ENCODE results near the gene VRK2. TPM values are rescaled to one million over a fixed set of nuclear protein-coding genes. Genes with fewer than 3 reads are reported as not detected.

The VRK2 gene
- total RNA-seq, 1 donor from 2014 or later: 20.7 TPM

DNA sequence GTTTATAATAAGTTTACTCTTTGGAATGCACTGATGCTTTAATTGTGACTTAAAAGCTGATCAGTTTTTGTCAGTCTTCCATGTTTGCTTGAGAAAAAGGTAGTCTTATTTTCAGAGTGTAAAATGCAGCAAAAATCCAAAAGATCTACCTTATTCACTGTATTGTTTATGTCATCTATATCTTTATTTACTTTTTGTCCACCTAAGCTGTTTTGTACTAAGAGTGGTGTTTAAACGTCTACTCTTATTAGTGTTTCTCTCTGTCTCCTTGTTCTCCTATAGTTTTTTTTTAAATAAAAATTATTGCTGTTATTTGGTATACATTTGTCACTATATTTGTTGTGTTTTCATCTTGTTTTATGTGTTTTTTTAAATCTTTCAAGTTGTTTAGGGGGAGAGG lies 50.4 kb downstream of the VRK2 start:
- H3K36me3 ChIP-seq: peaks cover 28% of the 10 kb centered on the region
- no peak overlapping the region for H3K4me3 ChIP-seq
- H3K4me1 ChIP-seq: no peaks in the 10 kb centered on the region
- peaks cover 33% of the 10 kb centered on the region for H3K9me3 ChIP-seq (replicated peaks)
- no peaks in the 10 kb centered on the region for H3K27me3 ChIP-seq (ENCODE audit: low read depth)
- DNase-seq: no peak
- TF ChIP-seq, protein P1, sequence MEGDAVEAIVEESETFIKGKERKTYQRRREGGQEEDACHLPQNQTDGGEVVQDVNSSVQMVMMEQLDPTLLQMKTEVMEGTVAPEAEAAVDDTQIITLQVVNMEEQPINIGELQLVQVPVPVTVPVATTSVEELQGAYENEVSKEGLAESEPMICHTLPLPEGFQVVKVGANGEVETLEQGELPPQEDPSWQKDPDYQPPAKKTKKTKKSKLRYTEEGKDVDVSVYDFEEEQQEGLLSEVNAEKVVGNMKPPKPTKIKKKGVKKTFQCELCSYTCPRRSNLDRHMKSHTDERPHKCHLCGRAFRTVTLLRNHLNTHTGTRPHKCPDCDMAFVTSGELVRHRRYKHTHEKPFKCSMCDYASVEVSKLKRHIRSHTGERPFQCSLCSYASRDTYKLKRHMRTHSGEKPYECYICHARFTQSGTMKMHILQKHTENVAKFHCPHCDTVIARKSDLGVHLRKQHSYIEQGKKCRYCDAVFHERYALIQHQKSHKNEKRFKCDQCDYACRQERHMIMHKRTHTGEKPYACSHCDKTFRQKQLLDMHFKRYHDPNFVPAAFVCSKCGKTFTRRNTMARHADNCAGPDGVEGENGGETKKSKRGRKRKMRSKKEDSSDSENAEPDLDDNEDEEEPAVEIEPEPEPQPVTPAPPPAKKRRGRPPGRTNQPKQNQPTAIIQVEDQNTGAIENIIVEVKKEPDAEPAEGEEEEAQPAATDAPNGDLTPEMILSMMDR (IDR thresholded peaks at IDR 0.05; ENCODE audit: borderline replicate concordance): no peak
- intact Hi-C loops (cut with micrococcal nuclease): no loop called here
- H3K27ac ChIP-seq (replicated peaks): no peak overlapping the region

DNA sequence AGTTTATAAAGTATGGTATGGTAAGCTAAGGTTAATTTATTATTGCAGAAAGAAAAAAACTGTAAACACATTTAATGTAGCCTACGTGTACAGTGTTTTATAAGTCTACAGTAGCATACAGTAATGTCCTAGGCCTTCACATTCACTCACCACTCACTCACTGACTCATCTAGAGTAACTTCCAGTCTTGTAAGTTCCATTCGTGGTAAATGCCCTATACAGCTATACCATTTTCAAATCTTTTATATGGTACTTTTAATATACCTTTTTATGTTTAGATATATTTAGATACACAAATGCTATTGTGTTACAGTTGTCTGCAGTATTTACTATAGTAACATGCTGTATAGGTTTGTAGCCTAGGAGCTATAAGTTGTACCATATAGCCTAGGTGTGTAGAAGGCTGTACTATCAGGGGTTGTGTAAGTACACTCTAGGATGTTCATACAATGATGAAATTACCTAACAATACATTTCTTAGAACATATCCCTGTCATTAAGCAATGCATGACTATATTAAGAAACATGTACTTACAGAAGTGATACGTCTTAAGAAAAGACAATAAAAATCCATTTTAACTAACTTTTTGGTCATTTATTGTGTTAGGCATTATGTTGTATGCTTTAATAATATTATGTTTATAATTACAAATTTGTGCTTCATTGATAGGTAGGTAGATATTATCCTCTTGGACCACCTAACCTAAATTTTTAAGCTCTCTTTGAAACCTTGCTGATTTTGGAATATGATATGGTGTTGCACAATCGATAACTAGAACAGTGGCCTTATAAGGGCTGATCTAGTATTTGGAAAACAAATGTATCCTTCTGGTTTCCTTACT lies 51.9 kb downstream of the VRK2 start:
- TF ChIP-seq, protein P1 (IDR thresholded peaks at IDR 0.05; ENCODE audit: borderline replicate concordance): no peak
- no peak for DNase-seq
- Histone ChIP-seq H3K27me3 (ENCODE audit: low read depth) (no peaks in the 10 kb centered on the region), H3K9me3 (replicated peaks) (peaks cover 26% of the 10 kb centered on the region), H3K4me1 (no peaks in the 10 kb centered on the region), H3K4me3 (no peak overlapping the region), H3K36me3 (peaks cover 17% of the 10 kb centered on the region), H3K27ac (replicated peaks) (no peak overlapping the region)
- intact Hi-C loops (cut with micrococcal nuclease): no loop called here

DNA sequence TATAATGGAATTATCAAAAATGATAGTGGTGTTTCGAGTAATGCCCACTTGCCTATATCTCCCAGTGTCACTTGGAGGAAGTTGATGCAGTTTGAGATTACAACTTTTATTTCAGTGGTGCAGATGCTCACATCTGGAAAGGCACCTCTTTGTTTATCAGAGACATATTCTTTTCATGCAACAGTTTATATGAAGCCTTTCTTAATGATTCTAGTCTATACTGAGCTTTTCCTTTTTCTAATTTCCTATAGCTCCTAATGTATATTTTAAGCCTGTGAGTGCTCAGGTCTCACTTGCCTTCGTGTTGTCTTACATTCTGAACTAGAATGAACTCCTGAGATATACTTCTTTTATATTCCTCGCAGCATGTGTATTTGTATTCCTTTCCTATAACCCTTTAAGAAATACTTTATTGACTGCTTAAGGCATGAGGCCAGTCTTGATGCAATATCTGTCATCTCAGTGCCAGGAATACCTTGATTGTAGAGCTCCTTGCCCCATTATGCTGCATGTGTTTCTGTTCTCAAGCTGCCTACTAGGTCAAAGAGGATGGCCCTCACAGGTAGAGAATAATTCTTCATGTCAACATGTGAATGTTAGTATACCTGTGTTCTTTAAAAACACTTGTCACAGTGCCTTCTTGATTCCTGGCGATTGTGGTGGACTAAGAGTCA lies 52.6 kb downstream of the VRK2 start:
- H3K36me3 ChIP-seq: peaks cover 17% of the 10 kb centered on the region
- H3K4me1 ChIP-seq: no peaks in the 10 kb centered on the region
- no peak overlapping the region for H3K4me3 ChIP-seq
- no peak for DNase-seq
- intact Hi-C loops (cut with micrococcal nuclease): no loop called here
- H3K9me3 ChIP-seq (replicated peaks): peaks cover 22% of the 10 kb centered on the region
- no peaks in the 10 kb centered on the region for H3K27me3 ChIP-seq (ENCODE audit: low read depth)
- TF ChIP-seq, protein P1 (IDR thresholded peaks at IDR 0.05; ENCODE audit: borderline replicate concordance): no peak
- H3K27ac ChIP-seq (replicated peaks): no peak overlapping the region

DNA sequence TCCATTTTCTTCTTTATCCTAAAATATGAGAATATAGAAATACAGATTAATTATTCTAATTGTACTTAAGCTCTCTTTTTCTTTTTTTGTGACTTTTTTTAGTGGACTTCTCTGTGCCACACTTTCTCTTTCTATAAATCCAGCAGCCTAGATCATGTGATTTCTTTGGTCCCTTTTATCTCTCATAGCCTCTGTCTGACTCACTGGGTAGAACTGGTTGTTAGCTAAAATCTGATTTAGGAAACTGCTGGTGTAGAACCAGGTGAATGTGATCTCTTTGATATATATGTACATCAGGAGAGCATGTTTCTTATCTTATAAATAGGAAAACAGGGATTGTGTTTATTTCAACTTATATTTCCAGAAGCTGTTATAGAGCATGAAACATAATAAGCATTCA lies 54.9 kb downstream of the VRK2 start:
- H3K27me3 ChIP-seq (ENCODE audit: low read depth): no peaks in the 10 kb centered on the region
- H3K9me3 ChIP-seq (replicated peaks): no peaks in the 10 kb centered on the region
- no peaks in the 10 kb centered on the region for H3K4me1 ChIP-seq
- H3K27ac ChIP-seq (replicated peaks): no peak overlapping the region
- no peak for DNase-seq
- no peaks in the 10 kb centered on the region for H3K36me3 ChIP-seq
- H3K4me3 ChIP-seq: no peak overlapping the region
- intact Hi-C loops (cut with micrococcal nuclease): no loop called here
- TF ChIP-seq, protein P1 (IDR thresholded peaks at IDR 0.05; ENCODE audit: borderline replicate concordance): no peak

DNA sequence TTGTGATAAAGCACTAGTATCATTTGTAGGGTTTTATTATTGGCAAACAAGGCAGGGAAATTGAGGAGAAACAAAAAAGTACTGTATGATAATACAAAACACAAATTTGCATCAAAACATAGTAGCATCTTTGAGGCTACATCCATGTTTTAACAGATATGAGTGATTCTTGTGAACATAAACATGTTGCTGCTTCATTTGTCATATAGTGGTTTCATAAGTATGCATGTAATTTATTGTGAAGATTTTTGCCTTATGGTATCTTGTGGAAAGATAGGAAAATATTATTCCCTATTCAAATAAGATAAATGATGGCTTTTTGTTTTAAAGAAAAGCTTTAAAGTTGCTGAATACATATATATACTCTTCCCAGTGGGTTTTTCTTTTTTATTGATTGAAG lies 60.3 kb downstream of the VRK2 start:
- Histone ChIP-seq H3K9me3 (replicated peaks) (no peaks in the 10 kb centered on the region), H3K27me3 (ENCODE audit: low read depth) (no peaks in the 10 kb centered on the region), H3K36me3 (no peaks in the 10 kb centered on the region), H3K4me3 (no peak overlapping the region), H3K27ac (replicated peaks) (no peak overlapping the region), H3K4me1 (peaks cover 10% of the 10 kb centered on the region)
- TF ChIP-seq, protein P1 (IDR thresholded peaks at IDR 0.05; ENCODE audit: borderline replicate concordance): no peak
- no peak for DNase-seq
- intact Hi-C loops (cut with micrococcal nuclease): no loop called here

Measured in left ventricle myocardium inferior (tissue), 1 donor.